Breast epithelium (tissue), 3 donors: ENCODE results near the gene CDC73.

Experiments
- CTCF ChIP-seq, 3 donors: fragments of 450-650 bp; IDR thresholded peaks; one replicate each; pipeline ENCODE4 v1.5.1; 2016 to 2017; ENCODE audit warnings: antibody characterized with exemption in 3 of 3, mild to moderate bottlenecking in 3 of 3, moderate library complexity in 3 of 3
- POLR2A ChIP-seq: fragments of 450-650 bp; IDR thresholded peaks from one replicate; pipeline ENCODE4 v1.6.1; 2016; ENCODE audit warnings: antibody characterized with exemption, mild to moderate bottlenecking, moderate library complexity
- POLR2AphosphoS5 ChIP-seq, 3 donors: sonication (generic); formaldehyde crosslinking; IDR thresholded peaks; one replicate each; pipeline ENCODE4 v1.6.1; 2017; ENCODE audit warnings: antibody characterized with exemption in 3 of 3

- TF ChIP-seq CTCF (IDR thresholded peaks at IDR 0.05) (no peak), POLR2AphosphoS5 (IDR thresholded peaks at IDR 0.05) (no peak), POLR2A (no peak)
Observed at GRCh38 chr1:193087893-193088292, 33.9 kb upstream of the CDC73 start.
